Right lobe of liver (tissue), 6 donors: ENCODE results near the gene HPSE2. TPM values are rescaled to one million over a fixed set of nuclear protein-coding genes. Genes with fewer than 3 reads are reported as not detected.

Experiments
- ATAC-seq, 4 donors: fragments of 200-7000 bp; cut with Tn5 transposase; one replicate each; pipeline ENCODE4 v1.9.1; 2020; ENCODE audit warnings: mild to moderate bottlenecking in 4 of 4, moderate library complexity in 4 of 4
- DNase-seq, 3 donors: peaks; one replicate each; pipeline ENCODE4 v3.0.0-alpha.2; 2020
- H3K27ac ChIP-seq, 3 donors: fragments of 200-600 bp; one replicate each; pipeline ENCODE4 v1.8.0; 2022
- H3K27me3 ChIP-seq, 2 donors: fragments of 200-600 bp; one replicate each; pipeline ENCODE4 v1.8.0; 2022
- H3K36me3 ChIP-seq, 4 donors: fragments of 200-600 bp; sonication (generic) in 1 of 4; one replicate each; pipeline versions ENCODE4 v1.5.1 to v1.8.0; 2017 to 2022; ENCODE audit warnings: control low read depth in 1 of 4
- H3K4me1 ChIP-seq, 4 donors: fragments of 200-600 bp; sonication (generic) in 1 of 4; one replicate each; pipeline versions ENCODE4 v1.5.1 to v1.8.0; 2017 to 2022; ENCODE audit warnings: control low read depth in 1 of 4
- H3K4me3 ChIP-seq, 3 donors: fragments of 200-600 bp; one replicate each; pipeline ENCODE4 v1.8.0; 2022
- H3K9me3 ChIP-seq, 4 donors: fragments of 200-600 bp; sonication (generic) in 1 of 4; one replicate each; pipeline versions ENCODE4 v1.5.1 to v1.8.0; 2017 to 2022; ENCODE audit warnings: control low read depth in 1 of 4
- CTCF ChIP-seq, 4 donors: fragments of 200-600 bp in 3 of 4; fragments of 450-650 bp in 1 of 4; IDR thresholded peaks; one replicate each; pipeline versions ENCODE4 v1.5.1 to v1.8.0; 2016 to 2022; ENCODE audit warnings: antibody characterized with exemption in 4 of 4, mild to moderate bottlenecking in 2 of 4
- POLR2A ChIP-seq: fragments of 450-650 bp; IDR thresholded peaks from one replicate; pipeline ENCODE4 v1.6.1; 2017; ENCODE audit warnings: antibody characterized with exemption, mild to moderate bottlenecking
- WGBS: methylation state at CpG from one replicate; pipeline ENCODE4 v1.1.6; 2018; ENCODE audit warnings: low coverage, low lambda C conversion rate; ENCODE audit not compliant: insufficient coverage; ENCODE audit errors: missing lambda C conversion rate; 5-methylcytosine and 5-hydroxymethylcytosine counted together
- intact Hi-C, 2 donors: fragments of 100-400 bp; cut with DNase I; formaldehyde crosslinking; loops; one replicate each; pipeline versions ENCODE4 v1.11.2 to v1.14.1; 2022
- total RNA-seq, 6 experiments: library from RNA; depleted of rRNA in 2 of 6; stranded (reverse); fragments of >200 nt in 2 of 6; fragmentation: NEBNext Ultra II Directional in 3 of 6; extraction: Animal tissue kit (Norgen Biotek cat#: 25700) in 3 of 6; gene quantifications; one replicate each; pipeline versions ENCODE4 v1.1.0 to v1.2.4, GENCODE V29; 2016 to 2023
- donor health status: DM: no; HTN: yes; CAD: no.
- donor health status: DM: no; HTN: no; CAD: no.
- donor health status: DM: no; HTN: no; CAD: no.
- donor health status: DM: no; HTN: yes; CAD: no.
- donor health status: DM: no; HTN: yes; CAD: no.

The HPSE2 gene
- total RNA-seq, 6 experiments from 2014 or later = not detected

DNA sequence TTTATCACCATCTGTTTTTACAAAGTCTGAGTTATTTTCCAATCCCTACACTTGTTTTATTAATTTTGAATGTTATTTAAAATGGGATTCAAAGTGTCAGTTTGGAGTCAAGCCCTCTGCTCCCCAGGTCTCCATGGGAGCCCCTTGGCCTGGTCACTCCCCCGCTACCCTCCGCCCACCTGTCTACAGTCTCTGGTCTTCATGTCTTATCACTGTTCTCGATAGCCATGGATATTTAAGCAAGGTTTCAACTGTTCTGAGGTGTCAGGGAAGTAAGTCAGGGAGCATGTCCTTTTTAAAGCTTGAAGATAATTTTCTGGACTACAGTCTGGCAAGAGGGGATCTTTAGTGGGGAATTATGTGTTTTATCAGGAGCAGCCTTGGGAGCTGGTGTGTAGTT, 769.8 kb downstream of the HPSE2 start:
- H3K9me3 ChIP-seq = no peaks in the 10 kb centered on the region
- H3K36me3 ChIP-seq = no peaks in the 10 kb centered on the region
- no peak overlapping the region for H3K4me3 ChIP-seq
- DNase-seq = no peak
- intact Hi-C loops = loop anchor here in 1 of 2 donors (10.0 kb wide), 1 partner anchor 709 kb away; no protein-coding TSS in a partner anchor
- H3K27ac ChIP-seq = no peak overlapping the region
- no peak for ATAC-seq
- WGBS = 93% methylated on average over 3 of the region's 3 CpGs
- H3K4me1 ChIP-seq = no peaks in the 10 kb centered on the region
- TF ChIP-seq POLR2A = no peak
- TF ChIP-seq CTCF (IDR thresholded peaks at IDR 0.05) = no peak
- no peaks in the 10 kb centered on the region for H3K27me3 ChIP-seq

DNA sequence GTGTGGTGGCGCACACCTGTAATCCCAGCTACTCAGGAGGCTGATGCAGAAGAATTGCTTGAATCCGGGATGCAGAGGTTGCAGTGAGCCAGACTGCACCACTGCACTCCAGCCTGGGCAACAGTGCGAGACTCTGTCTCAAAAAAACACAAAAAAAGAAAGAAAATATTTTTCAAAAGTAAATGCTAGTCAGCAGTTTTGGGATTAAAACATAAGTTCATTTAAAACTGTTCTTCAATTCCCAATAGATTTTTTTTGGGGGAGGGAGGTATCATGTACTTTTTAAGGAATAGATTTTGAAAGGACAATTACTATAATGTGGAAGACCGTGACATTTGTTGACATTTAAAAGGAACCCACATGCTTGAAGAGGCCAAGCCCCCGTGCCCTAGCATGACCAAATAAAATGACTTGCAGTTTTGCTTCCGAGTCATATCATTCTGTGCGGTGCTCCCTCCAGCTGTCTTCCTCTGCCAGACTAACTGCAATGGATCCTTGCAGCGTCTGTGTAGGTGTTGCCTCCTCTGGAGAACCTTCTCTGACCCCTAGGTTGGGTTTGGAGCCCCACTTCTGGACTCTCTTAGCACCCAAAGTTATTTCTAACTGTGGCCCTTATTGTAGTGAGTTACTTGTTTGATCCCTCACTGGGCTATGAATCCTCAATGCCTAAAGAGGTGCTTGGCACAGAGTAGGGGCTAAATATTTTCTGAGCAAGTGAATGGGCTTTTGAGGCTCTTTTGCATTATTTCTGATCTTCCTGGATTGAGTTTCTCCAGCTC, 771.5 kb downstream of the HPSE2 start:
- DNase-seq = no peak
- H3K27me3 ChIP-seq = no peaks in the 10 kb centered on the region
- H3K27ac ChIP-seq = no peak overlapping the region
- H3K4me1 ChIP-seq = no peaks in the 10 kb centered on the region
- no peaks in the 10 kb centered on the region for H3K36me3 ChIP-seq
- H3K9me3 ChIP-seq = no peaks in the 10 kb centered on the region
- TF ChIP-seq CTCF (IDR thresholded peaks at IDR 0.05) (no peak), POLR2A (no peak)
- no peak overlapping the region for H3K4me3 ChIP-seq
- ATAC-seq = no peak
- 71% methylated on average over 8 of the region's 8 CpGs for WGBS
- intact Hi-C loops = loop anchor here in 1 of 2 donors (10.0 kb wide), 1 partner anchor 711 kb away; no protein-coding TSS in a partner anchor

DNA sequence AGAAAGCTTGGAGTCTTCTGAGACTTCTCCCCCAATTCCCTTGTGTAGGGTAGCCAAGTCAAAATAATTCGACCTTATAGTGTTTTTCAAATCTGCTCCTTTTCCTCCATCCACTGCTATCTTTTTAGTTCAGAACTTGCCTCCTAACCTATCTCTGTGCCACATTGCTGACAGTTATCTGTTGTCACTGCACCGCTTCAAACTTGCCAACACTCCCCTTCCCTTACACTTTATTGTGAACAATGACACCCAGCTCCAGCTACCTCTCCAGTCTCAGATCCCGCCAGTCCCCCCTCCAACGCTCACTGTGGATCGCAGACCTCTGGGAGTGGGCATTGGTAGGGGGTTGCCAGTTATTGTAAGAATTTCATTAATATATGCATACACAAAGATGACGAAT, 772.6 kb downstream of the HPSE2 start:
- H3K4me1 ChIP-seq = no peaks in the 10 kb centered on the region
- no peak overlapping the region for H3K27ac ChIP-seq
- H3K36me3 ChIP-seq = no peaks in the 10 kb centered on the region
- H3K9me3 ChIP-seq = no peaks in the 10 kb centered on the region
- DNase-seq = no peak
- no peaks in the 10 kb centered on the region for H3K27me3 ChIP-seq
- intact Hi-C loops = loop anchor here in 1 of 2 donors (10.0 kb wide), 1 partner anchor 712 kb away; no protein-coding TSS in a partner anchor
- no peak for ATAC-seq
- 82% methylated on average over 6 of the region's 6 CpGs for WGBS
- H3K4me3 ChIP-seq = no peak overlapping the region
- no peak for TF ChIP-seq CTCF (IDR thresholded peaks at IDR 0.05)
- no peak for TF ChIP-seq POLR2A

DNA sequence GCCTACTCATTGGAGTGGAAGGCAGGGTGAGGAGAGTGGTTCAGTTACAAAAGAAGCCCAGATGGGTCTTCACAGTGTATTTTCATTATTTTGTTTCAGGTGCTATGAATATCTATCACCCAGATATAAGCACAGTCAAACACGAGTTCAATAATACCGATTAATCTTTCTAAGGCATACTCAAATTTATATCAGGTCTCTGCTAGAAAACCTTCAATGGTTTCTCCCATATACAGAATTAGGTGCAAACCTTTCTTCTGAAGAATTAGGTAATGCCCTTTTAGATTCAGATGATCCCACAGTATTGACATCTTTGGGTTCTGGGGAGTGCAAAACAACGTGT, 774.2 kb downstream of the HPSE2 start:
- H3K27ac ChIP-seq = no peak overlapping the region
- TF ChIP-seq CTCF (IDR thresholded peaks at IDR 0.05) = no peak
- TF ChIP-seq POLR2A = no peak
- intact Hi-C loops = loop anchor here in 1 of 2 donors (10.0 kb wide), 1 partner anchor 713 kb away; no protein-coding TSS in a partner anchor

More for the DNA sequence above, 774.2 kb downstream of the HPSE2 start:
- Histone ChIP-seq H3K9me3 (no peaks in the 10 kb centered on the region), H3K36me3 (no peaks in the 10 kb centered on the region), H3K27me3 (no peaks in the 10 kb centered on the region), H3K4me3 (no peak overlapping the region), H3K4me1 (no peaks in the 10 kb centered on the region)
- ATAC-seq = no peak
- no peak for DNase-seq
- WGBS = 80% methylated on average over 3 of the region's 3 CpGs
